PC-9 (cell line): ENCODE measurements around the gene ABRACL.

Experiments
- CTCF ChIP-seq: fragments of 200-600 bp; sonication (generic); conservative IDR thresholded peaks from 2 replicates; pipeline ENCODE4 v1.6.1; 2017; ENCODE audit warnings: mixed run types, antibody characterized with exemption, mild to moderate bottlenecking, moderate library complexity
- EZH2 ChIP-seq: fragments of 200-600 bp; sonication (generic); IDR thresholded peaks from 2 replicates; pipeline ENCODE4 v1.8.0; 2017; ENCODE audit warnings: antibody characterized with exemption, low read depth

- TF ChIP-seq CTCF = no peak
- no peak for TF ChIP-seq EZH2
Observed at GRCh38 chr6:139060332-139060731, 31.8 kb downstream of the ABRACL start.
